Fibroblast of gingiva (primary cell): ENCODE data around the gene ANGPTL2.
A peak's percentile ranks its signal among the peaks of the same experiment; 100 is the strongest.

Experiments
- DNase-seq: peaks from one replicate; pipeline ENCODE4 v3.0.0-alpha.2; 2011; ENCODE audit warnings: low read depth

ANGPTL2 gene

DNA sequence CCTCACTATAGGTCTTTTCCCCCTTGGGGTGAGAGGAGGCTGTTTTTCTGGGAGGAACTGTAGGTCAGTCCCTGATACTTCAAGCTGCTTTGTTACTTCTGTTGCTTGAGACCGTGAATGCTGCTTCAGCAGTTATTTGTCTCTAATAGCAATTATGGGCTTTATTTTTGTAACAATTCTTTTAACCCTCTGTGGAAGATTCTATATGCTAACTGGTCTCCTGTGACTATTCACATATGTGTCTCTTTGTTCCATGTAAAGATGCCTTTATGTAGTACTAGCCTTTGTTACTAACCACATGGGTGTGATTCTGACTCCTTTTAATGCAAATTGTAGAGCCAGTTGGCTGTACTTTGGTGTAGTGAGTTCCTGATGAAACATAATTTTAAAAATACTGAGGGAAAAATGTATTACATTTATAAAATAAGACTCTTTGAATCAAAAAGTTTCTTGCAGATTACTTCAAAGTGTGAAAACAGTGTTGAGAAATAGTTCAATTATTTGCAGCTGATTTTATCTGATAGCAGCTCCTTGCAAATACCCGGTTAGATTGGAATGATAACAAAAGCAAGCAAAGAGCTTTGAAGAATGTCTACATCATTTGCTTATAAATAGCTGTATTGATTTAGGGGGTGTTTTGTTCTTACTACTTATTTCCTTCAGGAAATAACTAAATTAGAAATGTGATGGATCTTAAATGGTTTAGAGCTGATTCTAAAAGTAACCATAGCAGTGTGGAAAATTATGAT is 46.6 kb downstream of the ANGPTL2 start:
- DNase-seq, result no peak

DNA sequence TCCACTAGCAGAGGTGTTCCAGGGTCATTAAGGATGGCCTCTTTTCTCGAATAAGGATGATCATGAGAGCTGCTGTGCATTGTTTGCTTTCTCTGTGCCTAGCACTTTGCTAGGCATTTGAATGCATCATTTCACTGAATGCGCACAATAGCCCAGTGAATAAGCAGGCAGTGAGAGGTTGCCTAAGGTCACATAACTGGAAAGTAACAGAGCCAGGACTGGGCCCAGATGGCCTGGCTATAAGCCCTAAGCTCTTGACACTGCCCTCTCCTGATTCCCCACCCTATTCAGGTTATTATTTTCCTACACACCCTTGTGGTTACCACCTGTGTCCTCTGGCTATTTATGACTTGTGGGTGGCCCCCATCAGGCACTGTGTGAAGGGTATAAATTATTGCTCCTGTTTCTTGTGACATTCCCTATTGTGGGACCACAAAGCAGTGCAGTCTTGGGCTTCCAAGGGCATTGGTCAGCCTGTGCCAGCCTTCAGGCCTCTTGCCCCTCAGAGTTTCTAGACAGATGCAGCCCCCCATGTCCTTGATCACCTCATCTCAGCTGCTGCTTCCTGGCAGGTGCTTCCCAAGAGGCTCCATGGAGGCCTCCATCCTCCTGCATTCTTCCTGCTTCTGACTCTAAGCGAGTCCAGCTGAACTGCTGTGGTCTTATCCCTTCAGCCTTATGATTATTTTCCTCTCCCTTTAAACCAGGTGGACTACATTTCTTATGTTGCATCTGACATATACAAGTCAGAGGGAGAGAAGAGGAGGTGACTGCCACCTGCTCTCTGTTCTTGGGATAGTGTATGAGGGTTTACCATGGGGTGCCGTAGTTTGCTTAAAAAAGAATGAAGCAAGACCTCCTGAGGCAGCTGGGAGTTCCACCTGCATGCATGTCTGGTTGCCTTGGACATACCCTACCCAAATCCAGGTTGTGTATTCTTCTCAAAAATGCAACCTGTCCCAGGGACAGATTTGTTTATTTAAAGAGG is 47.6 kb downstream of the ANGPTL2 start:
- no peak for DNase-seq

DNA sequence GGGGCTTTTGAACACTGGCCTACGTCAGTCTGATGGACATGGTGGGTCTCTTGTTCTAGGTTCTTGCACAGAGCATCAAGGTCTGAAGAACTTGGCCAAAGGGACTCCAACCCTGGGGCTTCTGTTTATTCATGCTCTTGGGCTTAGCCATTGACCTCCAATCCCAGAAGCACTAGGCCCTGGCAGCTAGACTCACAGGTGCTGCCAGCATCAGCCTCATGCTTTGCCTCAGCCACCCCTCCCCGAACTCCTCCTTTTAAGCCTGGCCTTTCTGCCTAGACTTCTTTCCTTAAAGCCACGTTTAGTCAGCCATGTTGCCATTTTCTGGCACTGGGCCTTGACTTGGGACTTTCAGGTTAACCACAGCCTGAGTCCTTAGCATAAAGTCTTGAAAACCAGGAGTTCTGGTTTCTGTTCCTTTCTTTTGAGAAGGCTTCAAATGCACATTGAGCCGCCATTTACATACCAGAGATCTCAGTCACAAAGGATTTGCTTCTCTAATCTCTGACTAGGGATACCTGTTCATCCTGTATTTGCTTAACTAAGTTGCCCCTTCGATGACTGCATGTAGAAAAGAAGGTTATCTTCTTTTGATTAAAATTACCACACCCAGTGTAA is 54.7 kb downstream of the ANGPTL2 start:
- DNase-seq, result no peak

- DNase-seq, result peak; percentile 45
Observed at GRCh38 chr9:127066851-127067136, 55.6 kb downstream of the ANGPTL2 start.

- no peak for DNase-seq
Observed at GRCh38 chr9:127066060-127066850, 56.2 kb downstream of the ANGPTL2 start.

GRCh38 chr9:127065592-127065991 is 56.8 kb downstream of the ANGPTL2 start:
- no peak for DNase-seq

DNA sequence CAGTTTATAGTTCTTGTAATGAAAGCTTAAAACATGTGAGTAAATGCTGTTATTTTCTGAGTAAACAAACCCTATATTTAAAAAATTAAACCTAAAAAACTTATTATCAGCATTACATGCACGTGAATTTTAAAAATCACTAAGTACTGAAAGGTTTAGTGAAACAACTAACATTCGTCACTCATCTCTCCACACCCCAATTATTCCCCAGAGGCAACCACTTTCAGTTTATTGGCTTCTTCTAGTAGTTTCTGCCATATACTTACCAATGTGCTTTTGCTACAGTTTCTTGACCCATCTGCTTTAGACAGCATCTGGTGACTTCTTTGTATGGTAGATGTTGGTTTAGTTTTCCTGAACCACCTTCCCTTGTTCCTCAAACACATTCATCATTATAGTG is 58.1 kb downstream of the ANGPTL2 start:
- DNase-seq, result no peak

- DNase-seq, result no peak
Observed at GRCh38 chr9:127061411-127061810, 61.0 kb downstream of the ANGPTL2 start.

DNA sequence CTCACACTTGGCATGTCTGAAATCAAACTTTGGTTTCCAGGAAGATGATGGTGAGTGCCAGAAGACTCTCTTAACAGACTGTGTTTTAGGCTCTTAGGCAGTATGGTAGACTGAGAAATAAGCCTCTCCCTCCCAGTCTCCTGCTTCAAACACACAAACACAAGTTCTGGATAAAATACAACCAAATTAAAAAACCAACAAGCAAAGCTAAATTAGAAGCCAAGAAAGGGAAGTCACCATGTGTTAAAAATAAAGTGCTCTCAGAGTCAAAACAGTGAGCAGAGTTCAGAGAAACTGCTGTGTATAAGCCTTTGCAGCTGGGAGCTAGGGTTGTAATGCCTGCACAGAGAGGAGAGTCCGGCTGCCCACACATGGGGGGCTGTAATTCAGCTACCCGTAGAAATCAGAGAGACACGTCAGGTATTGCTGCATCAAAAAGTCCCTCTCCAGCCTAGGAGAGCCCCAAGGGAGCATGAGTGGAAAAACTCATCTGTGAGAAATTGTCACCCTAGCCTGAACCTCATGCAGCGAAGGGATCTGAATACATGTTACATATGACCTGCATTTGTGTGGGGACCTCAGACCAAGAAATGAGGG is 62.6 kb downstream of the ANGPTL2 start:
- no peak for DNase-seq

- DNase-seq, result no peak
Observed at GRCh38 chr9:127059030-127059429, 63.4 kb downstream of the ANGPTL2 start.

- DNase-seq, result peak; percentile 48
Observed at GRCh38 chr9:127058645-127059021, 63.8 kb downstream of the ANGPTL2 start.

GRCh38 chr9:127058011-127058644 is 64.3 kb downstream of the ANGPTL2 start:
- peak; percentile 38 for DNase-seq

GRCh38 chr9:127056446-127056845 is 66.0 kb downstream of the ANGPTL2 start:
- no peak for DNase-seq

GRCh38 chr9:127055745-127056402 is 66.6 kb downstream of the ANGPTL2 start:
- DNase-seq, result no peak

DNA sequence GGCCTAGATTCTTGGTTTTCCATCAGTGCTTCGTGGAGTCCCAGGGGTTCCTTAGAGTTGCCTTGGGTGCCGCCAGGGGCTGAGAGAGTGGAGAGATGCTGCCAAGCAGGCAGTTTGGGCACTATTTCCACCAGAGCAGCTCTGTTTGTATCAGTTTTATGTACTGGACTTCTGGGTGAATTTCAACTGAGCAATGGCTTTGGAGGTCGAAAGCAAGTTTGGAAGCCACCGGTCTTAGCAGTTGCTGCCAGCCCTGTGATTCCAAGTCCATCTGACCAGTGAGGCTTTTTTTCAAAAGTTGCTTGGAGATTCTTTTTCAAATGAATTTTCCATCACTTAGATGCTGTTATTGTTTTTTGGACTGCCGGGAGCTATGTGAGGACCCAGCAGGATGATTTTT is 68.5 kb downstream of the ANGPTL2 start:
- DNase-seq, result no peak

- DNase-seq, result no peak
Observed at GRCh38 chr9:127053057-127053821, 69.2 kb downstream of the ANGPTL2 start.

GRCh38 chr9:127051881-127052595 is 70.4 kb downstream of the ANGPTL2 start:
- DNase-seq, result no peak

- no peak for DNase-seq
Observed at GRCh38 chr9:127050591-127051001, 71.8 kb downstream of the ANGPTL2 start.

- DNase-seq, result no peak
Observed at GRCh38 chr9:127050152-127050551, 72.3 kb downstream of the ANGPTL2 start.
